ENCODE data around the gene TM9SF4.

TM9SF4 gene

DNA sequence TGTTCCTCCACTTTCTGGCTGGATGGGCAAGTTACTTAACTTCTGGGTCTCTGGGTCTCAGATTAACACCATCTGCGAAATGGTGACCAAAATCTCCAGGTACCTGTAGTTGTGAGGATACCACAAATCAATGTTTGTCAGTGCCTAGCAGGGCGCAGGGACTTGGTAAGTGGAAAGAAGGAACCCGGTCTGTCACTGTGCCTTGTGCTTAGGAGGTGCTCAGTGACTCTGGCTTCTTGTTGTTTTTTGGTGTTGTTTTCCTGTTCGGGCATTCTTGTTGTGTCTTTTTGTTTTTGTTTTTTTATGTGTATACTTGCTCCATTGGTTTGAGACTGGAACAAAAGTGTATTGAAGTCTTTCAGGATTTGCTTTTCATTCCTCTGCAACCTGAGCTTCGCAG, 17.8 kb downstream of the TM9SF4 start:
- DNase-seq (ENCODE audit: insufficient read length, low spot score) (no peak), FAIRE-seq (no peak)
- TF ChIP-seq, protein P1, sequence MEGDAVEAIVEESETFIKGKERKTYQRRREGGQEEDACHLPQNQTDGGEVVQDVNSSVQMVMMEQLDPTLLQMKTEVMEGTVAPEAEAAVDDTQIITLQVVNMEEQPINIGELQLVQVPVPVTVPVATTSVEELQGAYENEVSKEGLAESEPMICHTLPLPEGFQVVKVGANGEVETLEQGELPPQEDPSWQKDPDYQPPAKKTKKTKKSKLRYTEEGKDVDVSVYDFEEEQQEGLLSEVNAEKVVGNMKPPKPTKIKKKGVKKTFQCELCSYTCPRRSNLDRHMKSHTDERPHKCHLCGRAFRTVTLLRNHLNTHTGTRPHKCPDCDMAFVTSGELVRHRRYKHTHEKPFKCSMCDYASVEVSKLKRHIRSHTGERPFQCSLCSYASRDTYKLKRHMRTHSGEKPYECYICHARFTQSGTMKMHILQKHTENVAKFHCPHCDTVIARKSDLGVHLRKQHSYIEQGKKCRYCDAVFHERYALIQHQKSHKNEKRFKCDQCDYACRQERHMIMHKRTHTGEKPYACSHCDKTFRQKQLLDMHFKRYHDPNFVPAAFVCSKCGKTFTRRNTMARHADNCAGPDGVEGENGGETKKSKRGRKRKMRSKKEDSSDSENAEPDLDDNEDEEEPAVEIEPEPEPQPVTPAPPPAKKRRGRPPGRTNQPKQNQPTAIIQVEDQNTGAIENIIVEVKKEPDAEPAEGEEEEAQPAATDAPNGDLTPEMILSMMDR (IDR thresholded peaks at IDR 0.05; ENCODE audit: insufficient read depth, missing control alignments) = no peak

GRCh38 chr20:32128167-32128566, 18.7 kb downstream of the TM9SF4 start:
- no peak for DNase-seq (ENCODE audit: insufficient read length, low spot score)
- no peak for FAIRE-seq
- TF ChIP-seq, protein P1 (IDR thresholded peaks at IDR 0.05; ENCODE audit: insufficient read depth, missing control alignments) = no peak

DNA sequence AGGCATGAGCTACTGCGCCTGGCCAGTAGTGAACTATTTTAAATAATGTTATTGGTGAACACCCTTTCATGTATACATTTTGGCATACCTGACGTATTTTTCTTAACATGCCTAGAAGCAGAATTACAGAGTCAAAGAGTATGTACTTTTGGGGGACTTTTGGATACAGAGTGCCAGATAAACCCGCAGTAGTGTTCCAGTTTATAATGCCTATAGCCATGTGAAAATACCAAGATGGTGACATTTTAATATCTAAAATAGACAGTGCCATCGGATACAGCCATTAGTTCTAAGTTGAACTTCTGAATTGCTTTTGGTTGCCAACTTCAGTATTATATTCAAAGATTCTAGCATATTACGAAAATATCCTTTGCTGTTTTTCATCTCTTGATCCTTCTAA, 20.3 kb downstream of the TM9SF4 start:
- TF ChIP-seq, protein P1 (IDR thresholded peaks at IDR 0.05; ENCODE audit: insufficient read depth, missing control alignments) = no peak
- no peak for FAIRE-seq
- no peak for DNase-seq (ENCODE audit: insufficient read length, low spot score)

DNA sequence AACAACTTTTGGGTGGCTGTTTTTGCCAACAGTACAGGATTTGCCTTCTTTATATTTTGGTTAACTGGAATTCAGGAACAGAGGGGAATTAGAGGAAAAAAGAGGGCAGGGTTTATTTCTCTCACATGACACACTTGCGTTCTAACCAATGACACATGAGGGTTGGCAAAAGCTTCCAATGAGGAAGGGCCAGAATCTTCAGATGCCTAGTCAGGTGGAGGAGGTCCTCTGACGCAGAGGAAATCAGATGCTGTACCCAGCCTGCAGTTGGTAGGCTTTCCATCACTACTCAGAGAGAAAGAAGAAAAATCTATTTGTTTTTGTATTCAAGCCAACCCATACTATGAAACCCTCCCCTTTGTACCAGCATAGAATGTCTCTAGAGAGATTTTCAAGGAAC, 20.8 kb downstream of the TM9SF4 start:
- no peak for DNase-seq (ENCODE audit: insufficient read length, low spot score)
- TF ChIP-seq, protein P1 (IDR thresholded peaks at IDR 0.05; ENCODE audit: insufficient read depth, missing control alignments) = no peak
- FAIRE-seq = no peak

- DNase-seq (ENCODE audit: insufficient read length, low spot score) (no peak), FAIRE-seq (no peak)
- TF ChIP-seq, protein P1 (IDR thresholded peaks at IDR 0.05; ENCODE audit: insufficient read depth, missing control alignments) = no peak
Measured at GRCh38 chr20:32130965-32131364, 21.5 kb downstream of the TM9SF4 start.

GRCh38 chr20:32132911-32133549, 23.5 kb downstream of the TM9SF4 start:
- no peak for DNase-seq (ENCODE audit: insufficient read length, low spot score)
- TF ChIP-seq, protein P1 (IDR thresholded peaks at IDR 0.05; ENCODE audit: insufficient read depth, missing control alignments) = no peak
- no peak for FAIRE-seq

DNA sequence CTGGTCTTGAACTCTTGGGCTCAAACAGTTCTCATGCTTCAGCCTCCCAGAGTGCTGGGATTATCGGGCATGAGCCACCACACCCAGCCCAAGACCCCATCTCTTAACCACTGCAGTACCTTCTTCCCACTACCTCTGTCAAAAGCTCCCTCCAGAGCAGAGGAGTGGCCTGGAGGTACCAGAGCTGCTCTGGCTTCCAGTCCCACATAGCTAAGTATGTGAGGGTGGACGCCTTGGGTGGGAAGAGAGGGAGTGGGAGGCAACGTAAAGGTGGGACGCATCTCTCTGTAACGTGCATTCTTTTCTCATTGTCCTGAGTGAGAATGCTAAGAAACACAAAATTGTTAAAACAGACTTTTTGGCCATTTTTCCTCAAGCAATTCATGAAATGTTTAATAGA, 24.5 kb downstream of the TM9SF4 start:
- FAIRE-seq (no peak), DNase-seq (ENCODE audit: insufficient read length, low spot score) (no peak)
- TF ChIP-seq, protein P1 (IDR thresholded peaks at IDR 0.05; ENCODE audit: insufficient read depth, missing control alignments) = no peak
